Prostate gland (tissue), 2 donors: Measurements from ENCODE around the gene NR5A2. TPM values are rescaled to one million over a fixed set of nuclear protein-coding genes. Genes with fewer than 3 reads are reported as not detected.

Experiments
- DNase-seq: peaks from one replicate; pipeline ENCODE4 v3.0.0-alpha.2; 2019; ENCODE audit warnings: low spot score
- H3K27ac ChIP-seq, 2 donors: fragments of 200-600 bp; sonication (generic); 2 replicates each; pipeline ENCODE4 v1.5.1; 2017 to 2019
- H3K27me3 ChIP-seq: fragments of 200-600 bp; sonication (generic); replicated peaks from 2 replicates; pipeline ENCODE4 v1.5.1; 2019; ENCODE audit not compliant: insufficient read depth
- H3K36me3 ChIP-seq, 2 donors: fragments of 200-600 bp; sonication (generic); 1 replicate in 1 of 2; 2 replicates in 1 of 2; pipeline versions ENCODE4 v1.5.1 to v1.8.1; 2017 to 2019
- H3K4me1 ChIP-seq: fragments of 200-600 bp; sonication (generic); replicated peaks from 2 replicates; pipeline ENCODE4 v1.5.1; 2019
- H3K4me3 ChIP-seq, 2 donors: fragments of 200-600 bp; sonication (generic); 2 replicates each; pipeline ENCODE4 v1.5.1; 2017 to 2019
- H3K9me3 ChIP-seq: fragments of 200-600 bp; sonication (generic); 2 replicates; pipeline ENCODE4 v1.5.1; 2017
- POLR2A ChIP-seq: fragments of 450-650 bp; IDR thresholded peaks from one replicate; pipeline ENCODE4 v1.6.1; 2016; ENCODE audit warnings: antibody characterized with exemption, mild to moderate bottlenecking
- POLR2AphosphoS5 ChIP-seq: sonication (generic); formaldehyde crosslinking; IDR thresholded peaks from one replicate; pipeline ENCODE4 v1.6.1; 2017; ENCODE audit warnings: antibody characterized with exemption
- WGBS: methylation state at CpG from one replicate; pipeline ENCODE4 v1.1.5; 2018; 5-methylcytosine and 5-hydroxymethylcytosine counted together
- intact Hi-C: fragments of 100-400 bp; cut with DNase I; formaldehyde crosslinking; loops from one replicate; pipeline ENCODE4 v1.14.2; 2022
- total RNA-seq, 2 donors: library from RNA; depleted of rRNA; stranded (reverse); fragments of >200 nt; gene quantifications; one replicate each; pipeline ENCODE4 v1.1.0, GENCODE V29; 2016
- TF ChIP-seq, protein P1 (sequence below), 4 experiments: fragments of 200-600 bp in 2 of 4; fragments of 450-650 bp in 2 of 4; sonication (generic) in 2 of 4; IDR thresholded peaks; 1 replicate in 3 of 4; 2 replicates in 1 of 4; pipeline ENCODE4 v1.5.1; 2016 to 2019; ENCODE audit warnings: antibody characterized with exemption in 4 of 4, mild to moderate bottlenecking in 2 of 4, moderate library complexity in 2 of 4

The NR5A2 gene
- total RNA-seq, 2 donors from 2014 or later = 0.87 to 2.7 TPM

DNA sequence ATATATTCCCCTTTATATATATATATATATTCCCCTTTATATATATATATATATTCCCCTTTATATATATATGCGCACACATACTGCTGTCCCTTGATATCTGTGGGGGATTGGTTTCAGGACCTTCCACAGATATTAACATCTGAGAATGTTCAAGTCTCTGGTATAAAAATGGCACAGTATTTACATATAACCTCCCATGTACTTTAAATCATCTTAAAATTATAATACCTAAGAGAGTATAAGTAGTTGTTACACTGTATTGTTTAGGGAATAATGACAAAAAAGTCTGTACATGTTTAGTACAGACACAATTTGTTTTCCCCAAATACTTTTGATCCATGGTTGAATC is 45.8 kb downstream of the NR5A2 start:
- Histone ChIP-seq H3K27ac (no peak overlapping the region), H3K4me1 (no peaks in the 10 kb centered on the region), H3K4me3 (no peak overlapping the region), H3K27me3 (no peaks in the 10 kb centered on the region), H3K36me3 (no peaks in the 10 kb centered on the region), H3K9me3 (no peaks in the 10 kb centered on the region)
- TF ChIP-seq POLR2A (no peak), POLR2AphosphoS5 (no peak)
- TF ChIP-seq, protein P1, sequence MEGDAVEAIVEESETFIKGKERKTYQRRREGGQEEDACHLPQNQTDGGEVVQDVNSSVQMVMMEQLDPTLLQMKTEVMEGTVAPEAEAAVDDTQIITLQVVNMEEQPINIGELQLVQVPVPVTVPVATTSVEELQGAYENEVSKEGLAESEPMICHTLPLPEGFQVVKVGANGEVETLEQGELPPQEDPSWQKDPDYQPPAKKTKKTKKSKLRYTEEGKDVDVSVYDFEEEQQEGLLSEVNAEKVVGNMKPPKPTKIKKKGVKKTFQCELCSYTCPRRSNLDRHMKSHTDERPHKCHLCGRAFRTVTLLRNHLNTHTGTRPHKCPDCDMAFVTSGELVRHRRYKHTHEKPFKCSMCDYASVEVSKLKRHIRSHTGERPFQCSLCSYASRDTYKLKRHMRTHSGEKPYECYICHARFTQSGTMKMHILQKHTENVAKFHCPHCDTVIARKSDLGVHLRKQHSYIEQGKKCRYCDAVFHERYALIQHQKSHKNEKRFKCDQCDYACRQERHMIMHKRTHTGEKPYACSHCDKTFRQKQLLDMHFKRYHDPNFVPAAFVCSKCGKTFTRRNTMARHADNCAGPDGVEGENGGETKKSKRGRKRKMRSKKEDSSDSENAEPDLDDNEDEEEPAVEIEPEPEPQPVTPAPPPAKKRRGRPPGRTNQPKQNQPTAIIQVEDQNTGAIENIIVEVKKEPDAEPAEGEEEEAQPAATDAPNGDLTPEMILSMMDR (IDR thresholded peaks at IDR 0.05) = no peak
- 93% methylated on average over 1 of the region's 1 CpG for WGBS
- intact Hi-C loops = no loop called here
- DNase-seq = no peak

DNA sequence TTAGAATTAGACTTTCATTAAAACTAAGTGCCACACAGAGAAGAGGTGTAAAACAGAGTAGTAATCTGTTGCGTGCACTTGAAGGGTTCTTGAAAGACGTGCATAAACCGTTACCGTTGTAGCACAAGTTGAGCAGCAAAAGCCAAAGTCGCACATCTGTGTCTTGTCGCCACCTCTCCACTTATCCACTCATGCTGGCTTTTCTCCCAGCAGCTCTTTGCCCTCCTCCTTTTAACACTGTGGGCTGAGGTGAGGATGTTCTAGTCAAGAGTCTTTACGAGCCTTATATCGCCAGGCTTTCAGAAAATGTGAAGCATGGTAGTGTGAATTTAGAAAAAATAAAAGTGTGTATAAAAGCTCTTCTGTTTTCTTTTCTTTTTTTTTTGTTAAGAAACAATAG is 48.0 kb downstream of the NR5A2 start:
- 40% methylated on average over 8 of the region's 8 CpGs for WGBS
- H3K4me3 ChIP-seq = no peak overlapping the region
- no peaks in the 10 kb centered on the region for H3K27me3 ChIP-seq
- no peaks in the 10 kb centered on the region for H3K4me1 ChIP-seq
- no peak overlapping the region for H3K27ac ChIP-seq
- H3K9me3 ChIP-seq = no peaks in the 10 kb centered on the region
- intact Hi-C loops = no loop called here
- no peak for DNase-seq
- TF ChIP-seq, protein P1 (IDR thresholded peaks at IDR 0.05) = no peak
- no peak for TF ChIP-seq POLR2AphosphoS5
- TF ChIP-seq POLR2A = no peak
- H3K36me3 ChIP-seq = no peaks in the 10 kb centered on the region

DNA sequence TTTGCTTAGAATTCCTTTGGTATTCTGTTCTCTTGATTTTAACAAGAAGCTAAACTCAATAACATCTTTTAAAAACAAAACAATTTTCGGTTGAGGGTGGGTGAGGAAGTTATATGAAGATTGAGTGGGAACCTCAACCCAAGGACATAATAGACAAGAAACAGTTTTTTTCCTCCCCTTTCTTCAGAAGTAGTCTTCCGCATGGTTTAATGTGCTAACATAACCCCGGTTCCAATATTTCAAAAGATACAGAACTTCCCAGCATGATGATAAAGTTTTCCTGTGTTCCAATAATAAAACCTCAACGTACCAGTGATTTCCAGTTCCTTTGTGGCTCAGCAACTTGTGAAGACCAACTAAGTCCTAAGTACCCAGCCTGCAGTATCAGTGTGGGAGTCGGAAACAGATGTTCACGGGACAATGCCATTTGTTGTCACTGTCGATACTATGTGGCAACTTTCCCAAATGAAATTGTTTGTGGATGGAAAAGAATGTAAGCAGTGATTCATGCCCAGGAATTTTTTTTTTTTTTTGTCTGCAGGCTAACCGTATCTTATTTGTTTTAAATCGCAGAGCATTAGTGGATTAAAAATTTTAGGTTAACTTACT is 48.5 kb downstream of the NR5A2 start:
- DNase-seq = peak; percentile 6
- TF ChIP-seq, protein P1 (IDR thresholded peaks at IDR 0.05) = no peak
- TF ChIP-seq POLR2AphosphoS5 = peak; percentile 59
- no peaks in the 10 kb centered on the region for H3K9me3 ChIP-seq
- intact Hi-C loops = no loop called here
- no peaks in the 10 kb centered on the region for H3K27me3 ChIP-seq
- no peak overlapping the region for H3K4me3 ChIP-seq
- WGBS = 26% methylated on average over 9 of the region's 9 CpGs
- H3K36me3 ChIP-seq = no peaks in the 10 kb centered on the region
- no peak overlapping the region for H3K27ac ChIP-seq
- H3K4me1 ChIP-seq = no peaks in the 10 kb centered on the region

DNA sequence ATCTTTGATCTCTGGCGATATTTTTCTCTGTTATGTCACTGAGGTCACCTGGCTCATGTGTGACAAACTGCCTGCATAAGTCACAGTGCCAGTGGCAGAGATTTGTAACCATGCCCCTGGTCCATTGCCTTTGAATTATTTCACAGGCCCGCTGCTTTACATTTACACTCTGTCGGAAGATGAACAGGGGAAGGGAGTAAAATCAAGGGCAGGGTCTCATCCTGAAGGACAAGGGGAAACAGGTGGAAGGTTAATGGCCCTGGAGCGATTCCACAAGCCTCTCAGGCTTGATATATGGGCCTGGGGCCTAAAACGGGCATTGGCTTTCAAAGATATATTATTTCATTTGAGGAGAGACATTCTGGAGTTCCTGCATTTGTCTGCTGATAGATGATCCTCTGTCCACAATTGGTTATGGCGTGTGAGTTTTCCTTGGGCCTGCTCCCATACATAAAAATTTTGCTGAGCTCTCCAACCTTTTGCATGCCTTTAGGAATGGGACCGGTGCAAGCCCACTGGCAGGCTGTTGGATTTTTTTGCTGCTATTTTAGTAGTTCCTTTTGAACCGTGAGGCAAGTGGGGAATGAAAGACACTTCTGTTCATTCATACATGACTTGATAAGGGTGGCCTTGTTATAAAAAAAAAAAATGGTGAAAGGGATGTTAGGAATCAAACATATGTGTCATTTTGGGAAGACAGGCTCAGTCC is 51.9 kb downstream of the NR5A2 start:
- TF ChIP-seq POLR2A (no peak), POLR2AphosphoS5 (no peak)
- TF ChIP-seq, protein P1 (IDR thresholded peaks at IDR 0.05) = no peak
- no peaks in the 10 kb centered on the region for H3K27me3 ChIP-seq
- intact Hi-C loops = no loop called here
- no peaks in the 10 kb centered on the region for H3K4me1 ChIP-seq
- H3K27ac ChIP-seq = no peak overlapping the region
- DNase-seq = no peak
- no peaks in the 10 kb centered on the region for H3K9me3 ChIP-seq
- no peaks in the 10 kb centered on the region for H3K36me3 ChIP-seq
- no peak overlapping the region for H3K4me3 ChIP-seq
- 60% methylated on average over 8 of the region's 8 CpGs for WGBS
